H1 (cell line): ENCODE measurements around the gene SEMA3C. TPM values are rescaled to one million over a fixed set of nuclear protein-coding genes. Genes with fewer than 3 reads are reported as not detected.

Experiments used
- BRCA1 ChIP-seq: IDR thresholded peaks from 2 replicates; pipeline ENCODE4 v1.6.1; 2012; ENCODE audit warnings: low read depth, low read length, improper control_type of control experiment
- RBBP5 ChIP-seq: IDR thresholded peaks from 2 replicates; pipeline ENCODE4 v1.7.1; 2012; ENCODE audit warnings: low read depth, mild to moderate bottlenecking, inconsistent platforms, low read length, moderate library complexity, borderline replicate concordance
- SP2 ChIP-seq: IDR thresholded peaks from 2 replicates; pipeline ENCODE4 v1.6.1; 2012; ENCODE audit warnings: mild to moderate bottlenecking, low read length, inconsistent platforms
- TAF7 ChIP-seq: optimal IDR thresholded peaks from 2 replicates; pipeline ENCODE3; 2011; ENCODE audit warnings: low read depth, mild to moderate bottlenecking, inconsistent platforms, low read length, moderate library complexity, borderline replicate concordance
- polyA plus RNA-seq, 7 experiments: library from polyadenylated mRNA; depleted of rRNA in 3 of 7; stranded (reverse) in 5 of 7; unstranded in 2 of 7; fragments of >200 nt in 5 of 7; fragments of 200-250 nt in 2 of 7; gene quantifications; 1 replicate in 5 of 7; 2 replicates in 1 of 7; 4 replicates in 1 of 7; pipeline versions ENCODE4 v1.2.1 to v1.2.3, GENCODE V29; 2011 to 2013; ENCODE audit warnings: missing spikeins in 2 of 7, mixed read lengths in 2 of 7
- total RNA-seq: library from RNA; stranded (reverse); fragmentation: NEBNext Ultra II Directional; extraction: Animal tissue kit (Norgen Biotek cat#: 25700); gene quantifications from 2 replicates; pipeline ENCODE4 v1.2.1, GENCODE V29; 2021

Gene SEMA3C
- total and polyA plus RNA-seq, 2 of the 8 experiments (the other 6 are each of a cell fraction or from before 2014, with no cell fraction given) = 0.15 to 1.4 TPM

DNA sequence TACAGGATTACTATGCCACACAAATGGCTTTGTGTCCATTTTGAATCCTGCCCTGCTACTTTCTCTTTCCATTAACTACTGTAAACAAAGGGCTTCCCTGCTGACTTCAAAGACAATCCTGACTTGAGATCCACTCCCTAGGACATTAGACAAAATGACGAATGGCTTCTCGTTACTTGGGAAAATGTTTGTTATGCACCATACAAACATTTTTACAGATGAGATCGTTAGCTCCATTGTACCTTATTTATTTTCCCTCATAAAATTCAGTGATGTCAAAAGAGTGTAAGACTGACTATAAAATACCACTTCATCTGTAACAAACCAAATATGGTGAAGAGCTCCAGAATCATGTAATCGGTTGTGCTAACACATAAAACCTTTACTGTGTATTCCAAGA is 158.6 kb downstream of the SEMA3C start (continued):
- TF ChIP-seq SP2 = no peak
- no peak for TF ChIP-seq TAF7
- TF ChIP-seq RBBP5 = no peak
- no peak for TF ChIP-seq BRCA1
- TF ChIP-seq, all 59 proteins: peak for 0
